Heart right ventricle (tissue), 16 donors: ENCODE measurements around the gene MT1G. TPM values are rescaled to one million over a fixed set of nuclear protein-coding genes. Genes with fewer than 3 reads are reported as not detected.
A peak's percentile ranks its signal among the peaks of the same experiment; 100 is the strongest.

ENCODE experiments used
- ATAC-seq, 8 donors: fragments of 200-7000 bp; cut with Tn5 transposase; one replicate each; pipeline ENCODE4 v1.9.1; 2020; ENCODE audit warnings: mild to moderate bottlenecking in 8 of 8, moderate library complexity in 8 of 8, moderate number of reproducible peaks in 1 of 8
- DNase-seq, 2 donors: peaks; one replicate each; pipeline ENCODE4 v3.0.0-alpha.2; 2020
- H3K27ac ChIP-seq, 10 donors: fragments of 200-600 bp; sonication (generic) in 2 of 10; one replicate each; pipeline versions ENCODE4 v1.5.0 to v1.8.0; 2020 to 2022; ENCODE audit warnings: mild to moderate bottlenecking in 3 of 10
- H3K27me3 ChIP-seq, 7 donors: fragments of 200-600 bp; one replicate each; pipeline ENCODE4 v1.8.0; 2021 to 2022; ENCODE audit warnings: mild to moderate bottlenecking in 2 of 7
- H3K36me3 ChIP-seq, 9 donors: fragments of 200-600 bp; sonication (generic) in 1 of 9; one replicate each; pipeline versions ENCODE4 v1.5.0 to v1.8.0; 2020 to 2022; ENCODE audit warnings: mild to moderate bottlenecking in 2 of 9
- H3K4me1 ChIP-seq, 9 donors: fragments of 200-600 bp; sonication (generic) in 1 of 9; one replicate each; pipeline versions ENCODE4 v1.5.0 to v1.8.0; 2020 to 2022; ENCODE audit warnings: mild to moderate bottlenecking in 4 of 9
- H3K4me3 ChIP-seq, 10 donors: fragments of 200-600 bp; sonication (generic) in 2 of 10; one replicate each; pipeline versions ENCODE4 v1.5.0 to v1.8.0; 2020 to 2022; ENCODE audit warnings: mild to moderate bottlenecking in 7 of 10, moderate library complexity in 2 of 10
- H3K9me3 ChIP-seq, 11 donors: fragments of 200-600 bp in 10 of 11; sonication (generic) in 2 of 11; one replicate each; pipeline versions ENCODE4 v1.5.0 to v1.8.0; 2013 to 2022; ENCODE audit warnings: mild to moderate bottlenecking in 2 of 11, control low read depth in 1 of 11, moderate library complexity in 1 of 11
- CTCF ChIP-seq, 9 donors: fragments of 200-600 bp; sonication (generic) in 2 of 9; IDR thresholded peaks; one replicate each; pipeline versions ENCODE4 v1.5.0 to v1.8.0; 2021 to 2022; ENCODE audit warnings: antibody characterized with exemption in 9 of 9, mild to moderate bottlenecking in 5 of 9, moderate library complexity in 1 of 9
- WGBS, 2 donors: extraction: QIAGEN DNeasy Blood & Tissue Kit; methylation state at CpG; one replicate each; pipeline ENCODE4 v1.1.7; 2013; ENCODE audit warnings: inconsistent platforms in 1 of 2; 5-methylcytosine and 5-hydroxymethylcytosine counted together
- intact Hi-C, 10 donors: fragments of 100-400 bp; cut with DNase I; formaldehyde crosslinking; loops; one replicate each; pipeline versions ENCODE4 v1.11.1 to v1.14.2; 2022
- polyA plus RNA-seq, 2 donors: library from polyadenylated mRNA; stranded (reverse); fragments of 200-250 nt; gene quantifications; one replicate each; pipeline ENCODE4 v1.2.3, GENCODE V29; 2013
- total RNA-seq, 10 donors: library from RNA; stranded (reverse); fragmentation: NEBNext Ultra II Directional in 3 of 10; extraction: Animal tissue kit (Norgen Biotek cat#: 25700) in 3 of 10; gene quantifications; one replicate each; pipeline versions ENCODE4 v1.2.1 to v1.2.4, GENCODE V29; 2021 to 2023
- donor health status: Arrhythmogenic right ventricular cardiomyopathy.
- donor health status: ischemic (EF 13 %, LVEDD 7.1; RV severe dilation, severe dysfunction).
- donor health status: healthy with polysubstance abuse.
- donor health status: DM: no; HTN: yes; CAD: no.
- donor health status: DM: no; HTN: no; CAD: no.
- donor health status: ischemic (EF 25% LVEDD 6.9; RV normal size, moderate dysfunction).
- donor health status: ischemic (EF 25% LVEDD 5.7; RV mildly dilated, moderate dysfunction).
- donor health status: healthy.
- donor health status: DM: yes; HTN: yes; CAD: no.
- donor health status: Ischemic cardiomyopathy.
- donor health status: ischemic (EF 35%, LVEDD 5.7; RV mildly dilated, moderate dysfunction).
- donor health status: nonischemic (EF 11% LVEDD 7.7; RV severe dilation, severe dysfunction).
- donor health status: DM: yes; HTN: yes; CAD: no.
- donor health status: PGD.
- donor health status: ischemic (EF 29% LVEDD 5.4; RV normal size, mild dysfunction).
- donor health status: nonischemic (EF 23%, LVEDD 6.1; RV moderate dilation, normal function).

Gene MT1G
- total and polyA plus RNA-seq, 12 donors, result 0.95 to 9.0 (median 2.3) TPM; not detected in 6

GRCh38 chr16:56682703-56683397 is 15.0 kb upstream of the MT1G start:
- DNase-seq (no peak), ATAC-seq (peak in 2 of 8 donors; percentile 9 to 10)
- peaks cover 0 to 55% (median 28%) of the 10 kb centered on the region in 9 donors for H3K4me1 ChIP-seq

GRCh38 chr16:56681939-56682702 is 14.3 kb upstream of the MT1G start, which contains the start of gene MT1X:
Gene MT1X, plus strand, starts transcription at chr16:56682470. Its CDS starts 71 bp downstream, at chr16:56682541.
- H3K4me1 ChIP-seq, result peaks cover 0 to 55% (median 28%) of the 10 kb centered on the region in 9 donors
- peak; percentile 93 to 99 (median 98) for ATAC-seq
- 1% methylated on average over 49 of the region's 49 CpGs for WGBS, 2 donors

More at GRCh38 chr16:56682703-56683397, 15.0 kb upstream of the MT1G start:
- WGBS, 2 donors, result 45 to 52% methylated on average over 8 of the region's 8 CpGs
- Histone ChIP-seq H3K4me3 (peak overlapping the region; percentile 37 to 71 (median 58)), H3K27ac (peak overlapping the region; percentile 6 to 90 (median 82)), H3K36me3 (no peaks in the 10 kb centered on the region), H3K9me3 (peaks cover 0 to 13% (median 0%) of the 10 kb centered on the region in 11 donors), H3K27me3 (no peaks in the 10 kb centered on the region)
- TF ChIP-seq CTCF (IDR thresholded peaks at IDR 0.05), result no peak
- intact Hi-C loops, result loop anchor here in 8 of 10 donors (1.0 to 5.0 kb wide), 7 partner anchors 41 to 81 kb away; partner anchors contain the start of genes MT2A (in 6 of the 8) and MT1E (in 2 of the 8)

DNA sequence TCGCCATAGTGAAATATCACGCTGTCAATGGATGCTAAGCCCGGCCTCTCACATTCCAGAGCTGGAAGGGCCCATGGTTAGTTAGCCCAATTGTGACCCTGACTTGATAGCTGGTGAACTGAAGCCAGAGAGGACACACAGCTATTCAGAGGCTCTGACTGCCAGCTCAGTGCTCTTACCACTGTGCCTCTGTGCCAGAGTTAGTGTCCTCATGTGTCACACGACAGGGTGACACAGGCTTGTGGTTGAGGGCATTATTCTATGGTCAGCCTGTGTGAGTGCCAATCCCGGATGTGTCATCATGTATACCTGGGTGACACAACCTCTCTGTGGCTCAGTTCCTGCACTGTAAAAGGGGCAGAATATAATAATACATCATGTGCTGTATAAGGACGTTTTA is 12.0 kb upstream of the MT1G start:
- Histone ChIP-seq H3K4me3 (no peak overlapping the region), H3K4me1 (peaks cover 0 to 55% (median 35%) of the 10 kb centered on the region in 9 donors), H3K36me3 (no peaks in the 10 kb centered on the region), H3K9me3 (no peaks in the 10 kb centered on the region), H3K27ac (peak overlapping the region in 8 of 10 donors; percentile 5 to 84 (median 54)), H3K27me3 (peaks cover 0 to 23% (median 15%) of the 10 kb centered on the region in 7 donors)
- DNase-seq (peak in 1 of 2 donors; percentile 16), ATAC-seq (peak in 5 of 8 donors; percentile 20 to 58 (median 30))
- intact Hi-C loops, result loop anchor here in 7 of 10 donors (5.0 kb wide), 4 partner anchors 38 to 78 kb away; partner anchors contain the start of genes MT2A (in 4 of the 7) and MT1E (in 2 of the 7)
- TF ChIP-seq CTCF (IDR thresholded peaks at IDR 0.05), result no peak
- WGBS, 2 donors, result 62 to 63% methylated on average over 6 of the region's 6 CpGs

More at GRCh38 chr16:56681939-56682702, 14.3 kb upstream of the MT1G start, which contains the start of gene MT1X:
- peak; percentile 88 to 95 for DNase-seq
- no peaks in the 10 kb centered on the region for H3K36me3 ChIP-seq
- no peak for TF ChIP-seq CTCF (IDR thresholded peaks at IDR 0.05)
- intact Hi-C loops, result loop anchor here in 8 of 10 donors (1.0 to 5.0 kb wide), 7 partner anchors 40 to 80 kb away; partner anchors contain the start of genes MT2A (in 6 of the 8) and MT1E (in 2 of the 8)
- H3K4me3 ChIP-seq, result peak within 1 kb of the TSS; percentile 37 to 71 (median 58)
- H3K9me3 ChIP-seq, result peaks cover 0 to 12% (median 0%) of the 10 kb centered on the region in 11 donors
- peaks cover 0 to under 1% (median 0%) of the 10 kb centered on the region in 7 donors for H3K27me3 ChIP-seq
- H3K27ac ChIP-seq, result peak within 1 kb of the TSS; percentile 60 to 90 (median 82)
